Mucosa of rectum (tissue), 2 donors: ENCODE results near the gene SPATA13.
A peak's percentile ranks its signal among the peaks of the same experiment; 100 is the strongest.
"Not testable (repeated sequence)": the region's sequence is repeated elsewhere in the genome, so short reads cannot be mapped to it uniquely, and the experiment has no call there.

Experiments used
- H3K27ac ChIP-seq, 2 donors: one replicate each; pipeline ENCODE4 v1.7.0; 2013; ENCODE audit warnings: inconsistent platforms in 2 of 2, low read depth in 2 of 2, low read length in 2 of 2
- H3K27me3 ChIP-seq, 2 donors: one replicate each; pipeline ENCODE4 v1.7.0; 2013; ENCODE audit warnings: low read length in 2 of 2; ENCODE audit not compliant: control insufficient read depth in 2 of 2, insufficient read depth in 2 of 2
- H3K36me3 ChIP-seq, 2 donors: one replicate each; pipeline ENCODE4 v1.7.0; 2013; ENCODE audit warnings: low read length in 2 of 2; ENCODE audit not compliant: control insufficient read depth in 2 of 2, insufficient read depth in 2 of 2
- H3K4me1 ChIP-seq, 2 donors: one replicate each; pipeline ENCODE4 v1.7.0; 2013; ENCODE audit warnings: low read length in 2 of 2, mild to moderate bottlenecking in 1 of 2; ENCODE audit not compliant: control insufficient read depth in 2 of 2, insufficient read depth in 2 of 2
- H3K4me3 ChIP-seq, 2 donors: one replicate each; pipeline ENCODE4 v1.7.0; 2013; ENCODE audit warnings: low read length in 2 of 2
- H3K9ac ChIP-seq, 2 donors: one replicate each; pipeline ENCODE4 v1.7.0; 2013; ENCODE audit warnings: low read length in 2 of 2, low read depth in 1 of 2, mild to moderate bottlenecking in 1 of 2
- H3K9me3 ChIP-seq, 2 donors: one replicate each; pipeline ENCODE4 v1.7.0; 2013; ENCODE audit warnings: low read length in 2 of 2; ENCODE audit not compliant: control insufficient read depth in 2 of 2
- donor health status: healthy.
- donor health status: Normal muscosa, but diverticular disease.

SPATA13 gene

DNA sequence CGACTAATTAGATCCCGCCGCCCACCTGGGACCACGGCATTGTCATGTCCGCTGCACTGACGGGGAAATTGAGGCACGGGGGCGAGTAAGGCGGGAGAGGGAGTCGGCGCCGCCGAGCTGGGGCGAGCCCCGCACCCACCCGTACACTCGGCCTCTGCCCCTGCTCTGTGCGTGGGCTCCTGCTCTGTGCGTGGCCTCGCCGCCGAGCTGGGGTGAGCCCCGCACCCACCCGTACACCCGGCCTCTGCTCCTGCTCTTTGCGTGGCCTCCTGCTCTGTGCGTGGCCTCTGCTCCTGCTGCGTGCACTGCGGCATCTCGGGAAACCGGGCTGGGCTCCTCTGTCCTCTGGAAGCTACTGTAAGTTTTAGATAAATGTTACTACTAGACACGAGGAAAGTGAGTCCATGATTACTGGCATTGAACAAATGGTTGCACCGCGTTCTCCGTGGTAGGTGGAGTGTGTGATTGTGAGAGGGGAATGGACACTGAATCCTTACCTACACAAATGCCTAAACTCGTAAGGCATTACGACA is 148.0 kb downstream of the SPATA13 start:
- H3K36me3 ChIP-seq = peaks cover 7 to 11% of the 10 kb centered on the region in 2 donors
- H3K4me1 ChIP-seq = peaks cover 0 to 7% of the 10 kb centered on the region in 2 donors
- no peaks in the 10 kb centered on the region for H3K9me3 ChIP-seq
- H3K4me3 ChIP-seq = no peak overlapping the region
- H3K9ac ChIP-seq = no peak overlapping the region
- H3K27me3 ChIP-seq = no peaks in the 10 kb centered on the region
- no peak overlapping the region for H3K27ac ChIP-seq

DNA sequence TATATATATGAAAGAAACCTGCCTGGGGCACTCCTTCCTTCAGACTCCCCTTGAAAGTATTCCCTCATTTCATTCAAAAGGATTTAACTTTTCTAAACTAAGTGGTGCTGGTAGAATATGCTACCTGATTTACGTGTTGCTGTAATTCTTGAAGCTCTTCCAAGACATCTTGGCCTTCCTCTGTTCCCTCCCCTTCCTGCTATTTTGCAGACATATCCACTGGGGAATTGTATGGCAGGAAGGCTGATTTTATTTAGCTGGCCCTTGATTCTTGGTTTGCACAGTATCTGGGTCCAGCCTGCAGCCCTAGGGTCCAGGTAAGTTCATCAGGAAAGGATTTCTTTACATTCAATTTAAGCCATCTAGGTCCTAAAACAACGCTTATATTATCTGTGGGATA is 148.8 kb downstream of the SPATA13 start, which contains the start of gene C1QTNF9:
Gene C1QTNF9 (plus strand): TSS at position 281 of the 400 bp plus-strand sequence. CDS start 6,424 bp downstream, outside the sequence.
- not testable (repeated sequence) for H3K9me3 ChIP-seq, H3K4me1 ChIP-seq, H3K36me3 ChIP-seq, H3K27ac ChIP-seq, H3K9ac ChIP-seq, H3K4me3 ChIP-seq, H3K27me3 ChIP-seq

DNA sequence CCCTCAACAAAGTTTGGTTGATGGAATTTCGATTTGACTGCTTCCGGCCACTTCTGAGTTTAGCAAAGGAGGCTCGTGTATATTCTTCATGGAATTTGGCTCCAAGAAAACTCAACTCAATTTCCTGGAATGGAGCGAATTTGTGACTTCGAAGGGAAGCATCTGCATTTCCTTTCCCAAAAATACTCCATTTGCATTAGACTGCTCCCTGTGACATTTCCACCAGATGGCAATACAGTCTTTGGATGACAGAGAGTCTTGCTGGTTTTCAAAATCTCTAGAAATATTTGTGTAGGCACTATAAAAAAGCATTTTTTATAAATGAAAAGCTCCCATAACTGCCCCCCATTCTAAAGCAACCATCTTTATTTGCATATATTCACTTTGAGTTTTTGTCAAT is 152.9 kb downstream of the SPATA13 start:
- Histone ChIP-seq H3K36me3 (no peaks in the 10 kb centered on the region), H3K4me1 (no peaks in the 10 kb centered on the region), H3K9ac (no peak overlapping the region), H3K27me3 (no peaks in the 10 kb centered on the region), H3K4me3 (no peak overlapping the region), H3K27ac (no peak overlapping the region), H3K9me3 (no peaks in the 10 kb centered on the region)

DNA sequence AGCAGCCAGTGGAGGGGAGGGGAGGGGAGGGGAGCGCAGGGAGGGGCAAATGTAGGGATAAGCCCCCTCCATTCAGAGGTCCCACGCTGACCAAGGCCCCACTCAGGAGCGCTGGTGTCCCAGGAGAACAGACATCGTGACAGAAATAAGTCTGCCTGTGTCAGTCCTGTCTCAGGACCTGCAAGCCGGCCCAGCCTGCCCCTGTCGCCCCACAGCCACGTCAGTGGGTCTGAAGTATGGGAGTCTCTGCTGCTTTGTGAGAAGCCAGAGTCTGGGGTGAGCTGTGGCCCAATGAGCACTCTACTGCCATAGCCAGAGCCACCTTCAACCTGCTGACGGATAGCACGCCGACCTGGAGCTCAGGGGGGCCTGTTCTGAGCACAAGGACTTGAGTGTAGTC is 157.3 kb downstream of the SPATA13 start:
- H3K27me3 ChIP-seq, H3K4me1 ChIP-seq, H3K4me3 ChIP-seq: not testable (repeated sequence)

DNA sequence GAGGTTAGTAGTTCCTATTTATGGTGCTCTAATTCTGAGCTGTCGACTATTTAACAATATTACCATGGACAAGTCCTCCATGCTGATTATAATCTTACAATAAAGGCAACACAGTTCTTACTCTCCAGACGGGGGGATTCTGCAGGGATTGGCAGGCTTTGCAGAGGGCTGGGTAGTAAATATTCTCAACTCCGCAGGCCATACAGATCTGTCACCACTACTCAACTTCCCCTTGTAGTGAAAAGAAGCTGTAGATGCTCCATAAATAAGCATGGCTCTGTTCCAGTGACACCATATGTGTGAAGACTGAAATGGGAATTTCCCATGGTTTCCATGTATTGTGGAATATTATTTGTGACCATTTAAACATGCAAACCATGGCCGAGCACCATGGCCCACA is 158.4 kb downstream of the SPATA13 start:
- H3K27me3 ChIP-seq, H3K9ac ChIP-seq, H3K27ac ChIP-seq, H3K4me3 ChIP-seq, H3K4me1 ChIP-seq, H3K9me3 ChIP-seq, H3K36me3 ChIP-seq: not testable (repeated sequence)

More for the DNA sequence above, 157.3 kb downstream of the SPATA13 start:
- H3K9ac ChIP-seq, H3K36me3 ChIP-seq, H3K9me3 ChIP-seq, H3K27ac ChIP-seq: not testable (repeated sequence)

DNA sequence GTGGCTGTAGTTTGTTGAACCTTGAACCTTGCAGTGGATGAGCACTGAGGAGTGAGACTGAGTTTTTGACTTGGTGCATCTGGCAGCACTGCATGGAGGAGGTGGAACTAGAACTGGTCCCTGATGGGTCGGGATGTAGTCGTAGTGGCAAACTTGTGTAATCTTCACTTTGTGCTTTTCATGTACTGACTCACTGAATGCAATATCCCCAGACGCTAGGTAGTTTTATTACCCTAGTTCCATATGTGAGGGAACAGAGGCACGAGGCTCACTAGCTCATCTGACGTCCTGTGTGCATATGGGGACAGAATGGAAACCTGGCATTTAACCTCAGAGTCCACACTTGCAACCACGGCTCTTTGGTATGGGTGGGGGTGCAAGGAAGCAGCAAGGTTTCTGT is 159.1 kb downstream of the SPATA13 start:
- not testable (repeated sequence) for H3K9me3 ChIP-seq

DNA sequence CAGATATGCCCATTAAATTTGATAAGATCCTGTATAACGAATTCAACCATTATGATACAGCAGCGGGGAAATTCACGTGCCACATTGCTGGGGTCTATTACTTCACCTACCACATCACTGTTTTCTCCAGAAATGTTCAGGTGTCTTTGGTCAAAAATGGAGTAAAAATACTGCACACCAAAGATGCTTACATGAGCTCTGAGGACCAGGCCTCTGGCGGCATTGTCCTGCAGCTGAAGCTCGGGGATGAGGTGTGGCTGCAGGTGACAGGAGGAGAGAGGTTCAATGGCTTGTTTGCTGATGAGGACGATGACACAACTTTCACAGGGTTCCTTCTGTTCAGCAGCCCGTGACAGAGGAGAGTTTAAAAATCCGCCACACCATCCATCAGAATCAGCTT is 160.9 kb downstream of the SPATA13 start:
- H3K27me3 ChIP-seq, H3K9me3 ChIP-seq, H3K36me3 ChIP-seq, H3K27ac ChIP-seq, H3K9ac ChIP-seq, H3K4me3 ChIP-seq, H3K4me1 ChIP-seq: not testable (repeated sequence)

More for the DNA sequence above, 159.1 kb downstream of the SPATA13 start:
- not testable (repeated sequence) for H3K27me3 ChIP-seq, H3K27ac ChIP-seq, H3K4me3 ChIP-seq, H3K9ac ChIP-seq, H3K36me3 ChIP-seq, H3K4me1 ChIP-seq

DNA sequence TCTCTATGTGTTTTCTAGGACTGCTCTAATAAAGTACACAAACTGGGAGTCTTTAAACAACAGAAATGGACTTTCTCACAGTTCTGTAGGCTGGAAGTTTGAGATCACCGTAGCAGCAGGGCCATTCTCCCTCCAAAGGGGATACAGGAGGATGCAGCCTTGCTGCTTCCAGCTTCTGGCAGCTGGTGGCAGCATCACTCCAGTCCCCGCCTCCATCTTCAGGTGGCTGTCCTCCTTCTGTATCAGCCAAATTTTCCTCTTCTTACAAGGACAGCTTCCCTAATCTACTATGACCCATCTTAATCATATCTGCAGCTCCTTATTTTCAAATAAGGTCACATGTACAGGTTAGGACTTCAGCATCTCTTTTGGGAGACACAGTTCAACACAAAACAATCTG is 161.9 kb downstream of the SPATA13 start:
- not testable (repeated sequence) for H3K9me3 ChIP-seq, H3K27me3 ChIP-seq, H3K27ac ChIP-seq, H3K4me1 ChIP-seq, H3K4me3 ChIP-seq, H3K36me3 ChIP-seq, H3K9ac ChIP-seq

DNA sequence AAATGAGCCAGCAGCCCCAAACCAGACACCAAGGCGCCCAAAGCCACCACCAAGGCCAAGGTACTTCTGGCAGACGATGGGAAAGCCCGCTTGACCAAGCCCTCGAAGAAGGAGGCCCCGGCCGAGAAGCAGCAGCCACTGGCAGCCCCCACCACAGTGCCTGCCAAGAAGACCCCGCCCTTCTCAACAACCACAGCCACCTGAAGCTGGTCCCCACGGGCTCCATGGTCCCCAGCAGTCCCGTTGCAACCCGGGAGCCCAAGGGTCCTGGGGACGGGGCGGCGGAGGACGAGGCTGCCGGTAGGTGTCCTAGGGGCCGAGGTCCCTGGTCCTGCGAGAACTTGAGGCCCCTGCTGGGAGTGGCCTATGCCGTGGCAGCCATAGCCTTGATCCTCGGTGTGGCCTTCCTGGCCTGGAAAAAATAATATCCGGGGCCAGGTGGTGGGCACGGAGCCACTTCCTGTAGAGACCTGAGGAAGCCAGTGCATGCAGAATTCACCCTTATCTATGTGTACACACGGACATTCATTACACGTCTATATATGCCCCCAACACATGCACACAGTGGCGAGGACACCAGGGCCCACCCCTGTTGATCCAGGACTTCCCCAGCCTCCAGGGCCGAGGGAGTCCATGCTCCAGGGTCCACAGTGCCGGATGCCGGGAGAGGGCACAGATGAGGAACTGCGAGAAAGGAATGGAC is 162.7 kb downstream of the SPATA13 start:
- H3K9ac ChIP-seq = no peak overlapping the region
- no peaks in the 10 kb centered on the region for H3K27me3 ChIP-seq
- peak overlapping the region; percentile 43 to 45 for H3K27ac ChIP-seq
- H3K36me3 ChIP-seq = no peaks in the 10 kb centered on the region
- H3K4me3 ChIP-seq = peak overlapping the region; percentile 20 to 22
- H3K4me1 ChIP-seq = peaks cover 3 to 8% of the 10 kb centered on the region in 2 donors
- no peaks in the 10 kb centered on the region for H3K9me3 ChIP-seq

DNA sequence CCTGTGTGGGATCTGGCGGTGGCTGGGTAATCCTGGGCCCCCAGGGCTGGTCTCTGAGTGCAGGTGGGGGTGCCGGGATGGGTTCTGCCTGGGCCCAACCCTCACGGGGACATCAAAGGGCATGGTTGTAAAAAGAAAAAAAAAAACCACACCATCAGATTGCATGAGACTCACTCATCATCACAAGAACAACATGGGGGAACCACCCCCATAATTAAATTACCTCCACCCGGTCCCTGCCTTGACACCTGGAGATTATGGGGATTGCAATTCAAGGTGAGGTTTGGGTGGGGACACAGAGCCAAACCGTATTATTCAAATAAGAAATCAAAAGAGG is 163.2 kb downstream of the SPATA13 start:
- H3K4me3 ChIP-seq = peak overlapping the region; percentile 20 to 22
- H3K27ac ChIP-seq = peak overlapping the region; percentile 43 to 45
- no peaks in the 10 kb centered on the region for H3K9me3 ChIP-seq
- no peaks in the 10 kb centered on the region for H3K36me3 ChIP-seq
- H3K4me1 ChIP-seq = peaks cover 3 to 8% of the 10 kb centered on the region in 2 donors
- no peaks in the 10 kb centered on the region for H3K27me3 ChIP-seq
- H3K9ac ChIP-seq = no peak overlapping the region
